NOMO-1 treated with dmso at 0.1 percent for 144 hours (cell line): ENCODE data around the gene TNFRSF4.
"Not testable (repeated sequence)": the region's sequence is repeated elsewhere in the genome, so short reads cannot be mapped to it uniquely, and the experiment has no call there.

Experiments used
- DNase-seq: peaks from one replicate; lab custom pipeline; 2025; ENCODE audit not compliant: unreplicated experiment; lab: John Stamatoyannopoulos, UW

Gene TNFRSF4

GRCh38 chr1:1183833-1184775, 29.8 kb downstream of the TNFRSF4 start:
- DNase-seq, result no peak

DNA sequence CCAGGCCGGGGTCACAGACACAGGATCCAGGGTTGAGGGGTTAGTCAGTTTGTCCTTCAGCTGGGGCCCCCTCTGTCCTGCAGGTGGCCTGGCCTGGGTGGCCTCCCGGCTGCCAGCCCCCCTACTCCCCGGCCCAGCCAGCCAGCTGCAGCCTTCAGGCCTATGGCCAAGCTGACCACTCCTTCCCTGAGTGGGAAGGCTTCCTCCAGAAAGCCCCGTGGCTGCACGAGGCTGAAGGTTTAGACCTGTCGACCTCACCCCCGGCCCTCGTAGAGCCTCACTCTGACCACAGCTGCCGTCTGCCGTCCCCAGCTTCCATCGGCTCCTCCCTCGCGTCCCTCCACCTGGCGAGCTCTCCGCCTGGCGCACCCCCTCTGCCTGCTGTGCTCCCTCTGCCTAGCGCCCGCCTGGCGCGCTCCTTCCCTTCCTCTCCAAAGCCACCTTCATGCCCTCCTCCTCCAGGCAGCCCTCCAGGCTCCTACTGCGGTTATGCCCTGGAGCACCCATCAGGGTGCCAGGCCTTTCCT, 30.7 kb downstream of the TNFRSF4 start:
- no peak for DNase-seq

- DNase-seq, result no peak
Measured at GRCh38 chr1:1182491-1183220, 31.3 kb downstream of the TNFRSF4 start.

DNA sequence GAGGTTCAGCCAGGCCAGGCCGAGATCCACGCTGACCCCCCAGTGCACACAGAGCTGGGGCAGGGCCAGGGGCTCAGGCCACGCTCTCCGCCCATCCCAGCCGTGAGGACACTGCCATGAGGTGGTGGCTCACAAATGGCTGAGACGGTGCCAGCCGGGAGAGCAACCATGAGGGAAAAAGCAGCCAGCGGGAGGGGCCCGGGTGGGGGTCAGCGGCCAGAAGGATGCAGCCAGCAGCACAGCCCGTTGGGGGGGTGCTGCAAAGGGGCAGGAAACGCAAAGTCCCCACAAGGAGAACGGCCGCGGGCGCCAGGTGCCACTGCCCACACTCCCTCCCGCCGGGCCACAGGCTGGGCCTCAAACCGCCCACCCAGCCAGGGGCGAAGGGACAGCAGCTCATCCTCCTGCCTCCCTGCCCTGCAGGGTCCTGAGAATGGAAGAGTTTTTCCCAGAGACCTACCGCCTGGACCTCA, 32.0 kb downstream of the TNFRSF4 start:
- DNase-seq, result no peak

- no peak for DNase-seq
Measured at GRCh38 chr1:1181129-1181937, 32.6 kb downstream of the TNFRSF4 start.

GRCh38 chr1:1179983-1180861, 33.7 kb downstream of the TNFRSF4 start:
- DNase-seq, result no peak

DNA sequence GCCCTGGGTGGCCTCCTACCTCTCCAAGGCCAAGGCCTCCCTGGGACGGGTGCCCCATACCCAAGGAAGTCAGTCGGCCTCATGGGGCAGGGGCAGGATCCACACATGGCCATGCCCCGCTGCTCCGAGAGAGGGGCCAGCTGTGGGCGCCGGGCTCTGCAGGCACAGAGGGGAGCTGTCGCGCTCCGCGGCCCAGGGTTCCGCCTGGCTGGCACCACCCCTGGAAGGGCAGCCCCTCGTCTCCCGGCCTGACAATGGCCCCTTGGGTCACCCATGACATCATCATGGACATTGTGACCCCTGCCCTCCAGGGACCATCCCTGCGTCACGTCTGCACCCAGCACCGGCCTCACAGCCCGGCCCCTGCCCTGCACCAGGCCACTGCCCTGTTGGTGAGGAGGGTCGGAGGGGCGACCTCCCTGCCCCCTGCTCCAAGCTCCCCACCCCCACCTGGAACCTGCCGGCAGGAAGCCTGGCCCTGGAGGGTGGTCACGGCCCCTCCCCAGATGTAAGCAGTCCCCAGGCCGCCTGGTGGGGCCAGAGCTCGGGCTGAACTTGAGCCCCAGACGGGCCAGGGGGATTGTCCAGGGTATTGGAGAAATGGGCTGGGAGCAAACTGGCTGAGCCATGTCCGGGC, 34.5 kb downstream of the TNFRSF4 start:
- no peak for DNase-seq

DNA sequence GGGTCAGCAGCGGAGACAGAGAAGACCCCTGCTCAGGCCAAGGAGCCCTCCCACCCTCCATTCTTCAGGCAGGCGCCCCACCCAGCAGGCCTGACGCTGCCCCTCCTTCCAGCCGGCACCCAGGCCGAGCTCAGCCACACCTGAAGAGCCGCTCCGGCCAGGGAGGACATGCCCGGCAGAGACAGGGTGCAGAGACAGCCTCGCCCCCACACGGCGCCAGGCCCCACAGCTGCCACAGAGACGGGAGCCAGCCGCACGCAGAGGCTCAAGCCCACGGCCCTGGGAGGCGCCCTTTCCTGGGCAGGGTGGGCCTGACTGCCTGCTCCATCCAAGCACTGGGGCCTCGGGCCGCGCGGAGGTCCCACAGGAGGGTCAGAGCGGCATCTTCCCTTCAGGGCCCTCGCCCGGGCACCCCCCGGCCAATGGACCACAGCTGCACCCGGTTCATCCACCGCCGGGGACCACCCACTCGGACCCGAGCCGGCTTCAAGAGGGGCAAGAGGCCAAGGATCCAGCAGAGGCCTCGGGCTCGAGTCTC, 35.1 kb downstream of the TNFRSF4 start:
- DNase-seq, result no peak

- no peak for DNase-seq
Measured at GRCh38 chr1:1177452-1178206, 36.3 kb downstream of the TNFRSF4 start.

DNA sequence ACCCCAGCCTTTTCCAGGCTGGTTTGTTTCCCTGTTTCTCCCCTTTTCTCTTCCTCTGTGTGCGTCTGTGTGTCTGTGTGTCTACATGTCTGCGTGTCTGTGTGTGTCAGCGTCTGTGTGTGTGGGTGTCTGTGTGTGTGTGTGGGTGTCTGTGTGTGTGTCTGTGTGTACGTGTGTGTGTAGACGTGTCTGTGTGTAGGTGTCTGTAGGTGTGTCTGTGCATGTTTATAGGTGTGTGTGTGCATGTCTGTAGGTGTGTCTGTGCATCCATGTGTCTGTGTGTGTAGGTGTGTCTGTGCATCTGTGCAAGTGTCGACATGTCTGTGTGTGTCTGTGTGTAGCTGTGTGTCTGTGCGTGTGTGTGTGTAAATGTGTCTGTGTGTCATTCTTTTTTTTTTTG, 37.0 kb downstream of the TNFRSF4 start:
- no peak for DNase-seq

GRCh38 chr1:1176063-1176761, 37.7 kb downstream of the TNFRSF4 start:
- DNase-seq, result not testable (repeated sequence)

DNA sequence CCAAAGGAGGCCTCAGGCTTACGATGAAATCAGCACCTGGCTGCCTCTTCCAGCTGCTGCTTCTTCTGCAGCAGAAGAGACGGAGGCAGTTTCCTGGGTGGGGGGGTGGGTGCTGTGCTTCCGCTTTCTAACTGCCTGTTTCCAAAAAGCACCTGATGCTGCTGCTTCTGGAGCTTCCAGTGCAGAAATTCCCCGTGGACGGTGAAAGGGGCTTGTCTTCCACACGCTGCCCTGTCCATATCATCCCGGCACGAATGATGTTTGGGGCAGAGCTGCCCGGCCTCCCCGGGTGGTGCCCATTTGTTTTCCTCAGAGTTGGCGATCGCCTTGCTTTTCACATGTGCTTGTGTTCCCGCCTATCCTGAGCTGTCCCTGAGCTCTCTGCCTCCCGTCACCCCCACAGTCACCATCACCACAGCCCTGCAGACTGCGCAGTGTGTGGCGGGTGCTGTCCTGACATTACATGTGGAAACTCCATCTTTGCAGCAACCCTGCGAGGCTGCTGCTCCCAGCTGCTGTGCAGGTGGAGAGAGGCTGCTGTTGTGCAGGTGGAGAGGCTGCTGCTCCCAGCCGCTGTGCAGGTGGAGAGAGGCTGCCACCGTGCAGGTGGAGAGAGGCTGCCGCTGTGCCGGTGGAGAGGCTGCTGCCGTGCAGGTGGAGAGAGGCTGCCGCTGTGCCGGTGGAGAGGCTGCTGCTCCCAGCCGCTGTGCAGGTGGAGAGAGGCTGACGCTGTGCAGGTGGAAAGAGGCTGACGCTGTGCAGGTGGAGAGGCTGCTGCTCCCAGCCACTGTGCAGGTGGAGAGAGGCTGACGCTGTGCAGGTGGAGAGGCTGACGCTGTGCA, 38.5 kb downstream of the TNFRSF4 start:
- no peak for DNase-seq

DNA sequence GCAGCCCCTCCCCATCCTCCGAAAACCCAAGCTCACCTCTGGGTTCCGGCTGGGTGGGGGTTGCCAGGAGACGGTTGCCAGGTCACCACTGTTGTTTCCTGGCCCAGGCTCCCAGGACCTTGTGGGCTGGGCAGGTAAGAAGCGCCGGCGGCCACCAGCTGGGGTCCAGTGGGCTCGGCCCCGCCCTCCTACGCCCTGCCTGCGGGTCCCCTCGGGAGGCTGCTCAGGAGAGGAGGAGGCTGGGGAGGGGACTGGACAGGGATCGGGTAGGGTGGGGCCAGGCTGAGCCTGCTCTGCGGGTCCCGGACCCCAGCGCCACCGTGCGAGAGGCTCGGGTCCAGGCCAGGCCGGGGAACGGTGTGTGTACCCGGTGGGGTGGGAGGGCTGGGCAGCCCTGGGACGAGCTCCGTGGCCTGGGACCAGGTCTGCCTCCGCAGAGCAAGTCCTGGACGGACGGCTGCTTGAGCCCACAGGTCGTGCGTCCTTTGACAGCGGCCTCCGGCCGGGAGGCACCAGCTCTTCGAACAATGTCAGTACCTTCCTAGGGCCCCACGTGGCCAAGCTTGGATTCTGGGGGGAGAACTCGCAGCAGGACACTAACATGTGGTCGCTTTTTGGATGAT, 40.0 kb downstream of the TNFRSF4 start, which contains the start of gene TTLL10:
Gene TTLL10 (plus strand): TSS at position 88 of the 623 bp plus-strand sequence. CDS start 5,336 bp downstream, outside the sequence.
- DNase-seq, result no peak

GRCh38 chr1:1173061-1173792, 40.7 kb downstream of the TNFRSF4 start:
- DNase-seq, result no peak

- no peak for DNase-seq
Measured at GRCh38 chr1:1171546-1172340, 42.2 kb downstream of the TNFRSF4 start.
